ENCODE data around the gene FOXF1. TPM values are rescaled to one million over a fixed set of nuclear protein-coding genes. Genes with fewer than 3 reads are reported as not detected.

The FOXF1 gene
- total and polyA plus RNA-seq, 2 donors (not counting 1 experiment from before 2014, with no cell fraction given) = 14.0 to 31.5 TPM

GRCh38 chr16:86542756-86543750 is 32.7 kb downstream of the FOXF1 start:
- no peaks in the 10 kb centered on the region for H4K20me1 ChIP-seq (ENCODE audit: control insufficient read depth, extremely low read depth, insufficient read depth, low read length)
- no peak overlapping the region for H3K4me2 ChIP-seq (ENCODE audit: extremely low read depth, insufficient read depth, low read length)
- H3K79me2 ChIP-seq (ENCODE audit: control insufficient read depth, insufficient read depth, low read length) = no peaks in the 10 kb centered on the region
- H3K4me1 ChIP-seq (ENCODE audit: control insufficient read depth, extremely low read depth, insufficient read depth, low read length) = no peaks in the 10 kb centered on the region
- no peaks in the 10 kb centered on the region for H3K27me3 ChIP-seq (ENCODE audit: control insufficient read depth, insufficient read depth, low read length)
- H3K36me3 ChIP-seq (ENCODE audit: control insufficient read depth, insufficient read depth, low read length) = peaks cover 23% of the 10 kb centered on the region
- no peak overlapping the region for H3K4me3 ChIP-seq (replicated peaks in 1 of 4; ENCODE audit: control extremely low read depth in 1 of 4, insufficient read depth in 1 of 4, low read depth in 3 of 4, low read length in 4 of 4)
- H3K27ac ChIP-seq (ENCODE audit: insufficient read depth, low read length) = no peak overlapping the region
- H3K9me3 ChIP-seq (ENCODE audit: control insufficient read depth, insufficient read depth, low read depth, low read length) = no peaks in the 10 kb centered on the region
- no peak for TF ChIP-seq EZH2 (IDR thresholded peaks at IDR 0.05; ENCODE audit: low read length, missing control alignments)
- no peak overlapping the region for H3K9ac ChIP-seq (ENCODE audit: insufficient read depth, low read length)
- DNase-seq (ENCODE audit: low read depth in 2 of 2) = no peak
- H2AFZ ChIP-seq (ENCODE audit: low read length) = no peak overlapping the region

- H2AFZ ChIP-seq (ENCODE audit: low read length) = no peak overlapping the region
- H3K27ac ChIP-seq (ENCODE audit: insufficient read depth, low read length) = no peak overlapping the region
- no peaks in the 10 kb centered on the region for H3K79me2 ChIP-seq (ENCODE audit: control insufficient read depth, insufficient read depth, low read length)
- no peaks in the 10 kb centered on the region for H3K27me3 ChIP-seq (ENCODE audit: control insufficient read depth, insufficient read depth, low read length)
- no peak overlapping the region for H3K4me3 ChIP-seq (replicated peaks in 1 of 4; ENCODE audit: control extremely low read depth in 1 of 4, insufficient read depth in 1 of 4, low read depth in 3 of 4, low read length in 4 of 4)
- no peak overlapping the region for H3K9ac ChIP-seq (ENCODE audit: insufficient read depth, low read length)
- peaks cover 20% of the 10 kb centered on the region for H3K36me3 ChIP-seq (ENCODE audit: control insufficient read depth, insufficient read depth, low read length)
- no peak for DNase-seq (ENCODE audit: low read depth in 2 of 2)
- no peaks in the 10 kb centered on the region for H4K20me1 ChIP-seq (ENCODE audit: control insufficient read depth, extremely low read depth, insufficient read depth, low read length)
- H3K9me3 ChIP-seq (ENCODE audit: control insufficient read depth, insufficient read depth, low read depth, low read length) = no peaks in the 10 kb centered on the region
- H3K4me2 ChIP-seq (ENCODE audit: extremely low read depth, insufficient read depth, low read length) = no peak overlapping the region
- TF ChIP-seq CTCF (conservative IDR thresholded peaks at IDR 0.05 in 1 of 2, IDR thresholded peaks at IDR 0.05 in 1 of 2; ENCODE audit: low read depth in 1 of 2, low read length in 2 of 2) (no peak), EZH2 (IDR thresholded peaks at IDR 0.05; ENCODE audit: low read length, missing control alignments) (no peak)
- no peaks in the 10 kb centered on the region for H3K4me1 ChIP-seq (ENCODE audit: control insufficient read depth, extremely low read depth, insufficient read depth, low read length)
Observed at GRCh38 chr16:86545481-86545880, 35.2 kb downstream of the FOXF1 start.

- Histone ChIP-seq H3K4me2 (ENCODE audit: extremely low read depth, insufficient read depth, low read length) (no peak overlapping the region), H3K9ac (ENCODE audit: insufficient read depth, low read length) (no peak overlapping the region), H3K36me3 (ENCODE audit: control insufficient read depth, insufficient read depth, low read length) (peaks cover 16% of the 10 kb centered on the region), H3K9me3 (ENCODE audit: control insufficient read depth, insufficient read depth, low read depth, low read length) (no peaks in the 10 kb centered on the region), H3K27ac (ENCODE audit: insufficient read depth, low read length) (no peak overlapping the region), H3K79me2 (ENCODE audit: control insufficient read depth, insufficient read depth, low read length) (no peaks in the 10 kb centered on the region), H3K4me3 (replicated peaks in 1 of 4; ENCODE audit: control extremely low read depth in 1 of 4, insufficient read depth in 1 of 4, low read depth in 3 of 4, low read length in 4 of 4) (no peak overlapping the region), H3K27me3 (ENCODE audit: control insufficient read depth, insufficient read depth, low read length) (no peaks in the 10 kb centered on the region), H3K4me1 (ENCODE audit: control insufficient read depth, extremely low read depth, insufficient read depth, low read length) (no peaks in the 10 kb centered on the region), H2AFZ (ENCODE audit: low read length) (no peak overlapping the region), H4K20me1 (ENCODE audit: control insufficient read depth, extremely low read depth, insufficient read depth, low read length) (no peaks in the 10 kb centered on the region)
- TF ChIP-seq EZH2 (IDR thresholded peaks at IDR 0.05; ENCODE audit: low read length, missing control alignments) (no peak), CTCF (conservative IDR thresholded peaks at IDR 0.05 in 1 of 2, IDR thresholded peaks at IDR 0.05 in 1 of 2; ENCODE audit: low read depth in 1 of 2, low read length in 2 of 2) (no peak)
- DNase-seq (ENCODE audit: low read depth in 2 of 2) = no peak
Observed at GRCh38 chr16:86545954-86546637, 35.8 kb downstream of the FOXF1 start.
